Measurements from ENCODE around the gene KRTAP2-1. TPM values are rescaled to one million over a fixed set of nuclear protein-coding genes. Genes with fewer than 3 reads are reported as not detected.
"Not testable (repeated sequence)": the region's sequence is repeated elsewhere in the genome, so short reads cannot be mapped to it uniquely, and the experiment has no call there.

The KRTAP2-1 gene
- total RNA-seq, 2 experiments from 2014 or later: not detected

DNA sequence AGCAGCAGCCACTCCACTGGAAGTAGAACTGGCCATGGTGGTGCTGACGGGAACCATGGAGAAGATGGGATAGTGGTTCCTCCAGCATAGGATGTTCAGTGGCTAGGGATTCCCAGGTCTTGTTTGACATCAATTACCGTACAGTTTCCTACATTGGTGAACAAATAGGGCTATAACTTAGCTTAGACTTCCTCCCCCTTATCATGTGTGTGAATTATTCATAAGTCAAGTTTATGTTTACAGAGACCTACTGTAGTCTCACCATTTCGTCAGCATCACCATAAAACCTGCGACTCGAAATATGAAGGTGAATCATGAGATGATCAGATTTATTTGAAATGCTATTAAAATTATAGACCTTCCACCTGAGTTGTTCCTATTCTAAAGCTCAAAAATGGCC lies 11.6 kb upstream of the KRTAP2-1 start:
- Histone ChIP-seq H3K9me3 (ENCODE audit: control insufficient read depth in 1 of 2, insufficient read depth in 1 of 2, low read length in 2 of 2) (no peaks in the 10 kb centered on the region), H3K4me3 (ENCODE audit: low read length) (no peak overlapping the region), H3K36me3 (ENCODE audit: insufficient read depth, low read length) (no peaks in the 10 kb centered on the region), H3K27me3 (ENCODE audit: control insufficient read depth in 1 of 2, insufficient read depth in 2 of 2, low read length in 2 of 2) (peaks cover 0 to 10% of the 10 kb centered on the region in 2 experiments), H3K27ac (ENCODE audit: low read depth in 1 of 2, low read length in 2 of 2) (no peak overlapping the region), H3K4me1 (ENCODE audit: insufficient read depth, low read length) (no peaks in the 10 kb centered on the region)
- TF ChIP-seq, protein P1, sequence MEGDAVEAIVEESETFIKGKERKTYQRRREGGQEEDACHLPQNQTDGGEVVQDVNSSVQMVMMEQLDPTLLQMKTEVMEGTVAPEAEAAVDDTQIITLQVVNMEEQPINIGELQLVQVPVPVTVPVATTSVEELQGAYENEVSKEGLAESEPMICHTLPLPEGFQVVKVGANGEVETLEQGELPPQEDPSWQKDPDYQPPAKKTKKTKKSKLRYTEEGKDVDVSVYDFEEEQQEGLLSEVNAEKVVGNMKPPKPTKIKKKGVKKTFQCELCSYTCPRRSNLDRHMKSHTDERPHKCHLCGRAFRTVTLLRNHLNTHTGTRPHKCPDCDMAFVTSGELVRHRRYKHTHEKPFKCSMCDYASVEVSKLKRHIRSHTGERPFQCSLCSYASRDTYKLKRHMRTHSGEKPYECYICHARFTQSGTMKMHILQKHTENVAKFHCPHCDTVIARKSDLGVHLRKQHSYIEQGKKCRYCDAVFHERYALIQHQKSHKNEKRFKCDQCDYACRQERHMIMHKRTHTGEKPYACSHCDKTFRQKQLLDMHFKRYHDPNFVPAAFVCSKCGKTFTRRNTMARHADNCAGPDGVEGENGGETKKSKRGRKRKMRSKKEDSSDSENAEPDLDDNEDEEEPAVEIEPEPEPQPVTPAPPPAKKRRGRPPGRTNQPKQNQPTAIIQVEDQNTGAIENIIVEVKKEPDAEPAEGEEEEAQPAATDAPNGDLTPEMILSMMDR (IDR thresholded peaks at IDR 0.05): no peak
- no peak for DNase-seq
- H3K4me3 Mint-ChIP-seq: no peak overlapping the region
- no peak overlapping the region for H3K27ac Mint-ChIP-seq
- no peak for ATAC-seq (ENCODE audit: poor library complexity)
- no peaks in the 10 kb centered on the region for H3K4me1 Mint-ChIP-seq (ENCODE audit: low read depth)
- peaks cover 7% of the 10 kb centered on the region for H3K9me3 Mint-ChIP-seq
- intact Hi-C loops (cut with DNase I, micrococcal nuclease): no loop called here
- ChIA-PET POLR2A (no interaction called here), CTCF (no interaction called here)
- H3K27me3 Mint-ChIP-seq: peaks cover 72% of the 10 kb centered on the region
- H3K36me3 Mint-ChIP-seq (ENCODE audit: low read depth): no peaks in the 10 kb centered on the region

DNA sequence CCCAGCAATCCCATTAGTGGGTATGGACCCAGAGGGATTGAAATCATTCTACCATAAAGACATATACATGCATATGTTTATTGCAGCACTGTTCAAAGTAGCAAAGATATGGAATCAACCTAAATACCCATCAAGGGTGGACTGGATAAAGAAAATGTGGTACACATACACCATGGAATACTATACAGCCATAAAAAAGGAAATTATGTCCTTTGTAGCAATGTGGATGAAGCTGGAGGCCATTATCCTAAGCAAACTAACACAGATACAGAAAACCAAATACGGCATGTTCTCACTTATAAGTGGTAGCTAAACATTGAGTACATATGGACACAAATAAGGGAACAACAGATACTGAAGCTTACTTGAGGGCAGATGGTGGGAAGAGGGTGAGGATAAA lies 10.4 kb upstream of the KRTAP2-1 start:
- ChIA-PET CTCF (no interaction called here), POLR2A (no interaction called here)

DNA sequence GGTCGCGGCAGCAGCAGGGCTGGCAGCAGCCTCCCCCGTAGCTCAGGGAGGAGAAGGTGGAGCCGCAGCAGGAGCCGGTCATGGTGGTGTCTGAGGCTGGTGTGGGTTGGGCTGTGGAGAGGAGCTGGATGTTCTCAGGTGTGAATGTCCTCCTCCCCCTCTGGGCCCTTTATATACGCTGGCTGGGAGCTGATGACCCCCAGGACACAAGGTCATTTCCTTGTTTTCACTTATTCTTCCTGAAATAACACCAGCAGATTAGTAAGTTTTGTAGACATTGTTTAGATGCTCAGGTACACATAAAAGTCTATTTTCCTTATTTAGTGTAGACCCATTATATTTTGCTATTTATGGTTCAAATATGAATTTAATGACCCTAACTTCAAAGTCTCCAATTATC lies 8.0 kb upstream of the KRTAP2-1 start, which contains the start of gene KRTAP2-2:
TSS of gene KRTAP2-2 (minus strand) at position 101 of the 400 bp plus-strand sequence. CDS start at position 82, 19 bp downstream.
- intact Hi-C loops (cut with DNase I, micrococcal nuclease): loop anchor here in 1 of 2 experiments (1.0 kb wide), 1 partner anchor 40 kb away; no protein-coding TSS in a partner anchor
- H3K27ac ChIP-seq (ENCODE audit: low read depth in 1 of 2, low read length in 2 of 2); ATAC-seq (ENCODE audit: poor library complexity); H3K4me1 Mint-ChIP-seq (ENCODE audit: low read depth); H3K36me3 Mint-ChIP-seq (ENCODE audit: low read depth); H3K27me3 ChIP-seq (ENCODE audit: control insufficient read depth in 1 of 2, insufficient read depth in 2 of 2, low read length in 2 of 2); DNase-seq; H3K36me3 ChIP-seq (ENCODE audit: insufficient read depth, low read length); H3K4me3 ChIP-seq (ENCODE audit: low read length); CTCF ChIA-PET; H3K27ac Mint-ChIP-seq; H3K9me3 Mint-ChIP-seq; H3K4me1 ChIP-seq (ENCODE audit: insufficient read depth, low read length); H3K4me3 Mint-ChIP-seq; H3K9me3 ChIP-seq (ENCODE audit: control insufficient read depth in 1 of 2, insufficient read depth in 1 of 2, low read length in 2 of 2); POLR2A ChIA-PET: not testable (repeated sequence)
- peaks cover 46% of the 10 kb centered on the region for H3K27me3 Mint-ChIP-seq

More for the DNA sequence above, 10.4 kb upstream of the KRTAP2-1 start:
- Histone ChIP-seq H3K27me3 (ENCODE audit: control insufficient read depth in 1 of 2, insufficient read depth in 2 of 2, low read length in 2 of 2) (peaks cover 0 to 10% of the 10 kb centered on the region in 2 experiments), H3K36me3 (ENCODE audit: insufficient read depth, low read length) (no peaks in the 10 kb centered on the region), H3K4me3 (ENCODE audit: low read length) (no peak overlapping the region), H3K27ac (ENCODE audit: low read depth in 1 of 2, low read length in 2 of 2) (no peak overlapping the region), H3K4me1 (ENCODE audit: insufficient read depth, low read length) (no peaks in the 10 kb centered on the region), H3K9me3 (ENCODE audit: control insufficient read depth in 1 of 2, insufficient read depth in 1 of 2, low read length in 2 of 2) (no peaks in the 10 kb centered on the region)
- no peaks in the 10 kb centered on the region for H3K4me1 Mint-ChIP-seq (ENCODE audit: low read depth)
- TF ChIP-seq, protein P1 (IDR thresholded peaks at IDR 0.05): no peak
- H3K4me3 Mint-ChIP-seq: no peak overlapping the region
- intact Hi-C loops (cut with DNase I, micrococcal nuclease): no loop called here
- ATAC-seq (ENCODE audit: poor library complexity) (no peak), DNase-seq (no peak)
- peaks cover 7% of the 10 kb centered on the region for H3K9me3 Mint-ChIP-seq
- no peak overlapping the region for H3K27ac Mint-ChIP-seq
- no peaks in the 10 kb centered on the region for H3K36me3 Mint-ChIP-seq (ENCODE audit: low read depth)
- H3K27me3 Mint-ChIP-seq: peaks cover 62% of the 10 kb centered on the region

DNA sequence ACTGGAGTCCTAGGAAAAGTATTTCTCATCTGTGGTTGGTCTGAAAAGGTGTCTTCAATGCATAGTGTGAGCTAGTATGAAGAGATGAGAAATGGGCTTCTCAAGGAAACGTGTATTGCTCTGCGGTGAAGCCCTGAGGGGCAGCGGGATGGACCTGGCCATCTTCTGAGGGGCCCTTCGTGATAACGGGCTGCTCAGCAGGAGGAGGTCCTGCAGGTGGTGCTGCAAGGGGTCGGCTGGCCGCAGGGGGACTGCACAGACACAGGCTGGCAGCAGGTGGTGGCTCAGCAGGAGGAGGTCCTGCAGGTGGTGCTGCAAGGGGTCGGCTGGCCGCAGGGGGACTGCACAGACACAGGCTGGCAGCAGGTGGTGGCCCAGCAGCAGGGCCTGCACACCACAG lies 7.4 kb upstream of the KRTAP2-1 start:
- H3K9me3 Mint-ChIP-seq; POLR2A ChIA-PET; H3K4me1 Mint-ChIP-seq (ENCODE audit: low read depth); H3K4me1 ChIP-seq (ENCODE audit: insufficient read depth, low read length); H3K4me3 ChIP-seq (ENCODE audit: low read length); H3K9me3 ChIP-seq (ENCODE audit: control insufficient read depth in 1 of 2, insufficient read depth in 1 of 2, low read length in 2 of 2); H3K27ac Mint-ChIP-seq; CTCF ChIA-PET; intact Hi-C loops (cut with DNase I, micrococcal nuclease); H3K4me3 Mint-ChIP-seq; ATAC-seq (ENCODE audit: poor library complexity); H3K36me3 Mint-ChIP-seq (ENCODE audit: low read depth); H3K27ac ChIP-seq (ENCODE audit: low read depth in 1 of 2, low read length in 2 of 2); DNase-seq; H3K36me3 ChIP-seq (ENCODE audit: insufficient read depth, low read length); H3K27me3 ChIP-seq (ENCODE audit: control insufficient read depth in 1 of 2, insufficient read depth in 2 of 2, low read length in 2 of 2): not testable (repeated sequence)
- H3K27me3 Mint-ChIP-seq: peaks cover 42% of the 10 kb centered on the region
